Neural crest cell (in vitro differentiated cells): ENCODE results near the gene SPATS2L. TPM values are rescaled to one million over a fixed set of nuclear protein-coding genes. Genes with fewer than 3 reads are reported as not detected.

Experiments
- DNase-seq: peaks from one replicate; pipeline ENCODE4 v3.0.0; 2021; ENCODE audit warnings: low read depth, mixed read lengths, low spot score
- H3K27ac Mint-ChIP-seq: one replicate; pipeline ENCODE4 v1.8.0; 2021; ENCODE audit warnings: mild to moderate bottlenecking, mixed read lengths; ENCODE audit not compliant: unreplicated experiment
- H3K27me3 Mint-ChIP-seq: 2 replicates; pipeline ENCODE4 v1.8.0; 2021; ENCODE audit warnings: low read depth, mild to moderate bottlenecking, mixed read lengths
- H3K36me3 Mint-ChIP-seq: 2 replicates; pipeline ENCODE4 v1.8.0; 2021; ENCODE audit warnings: low read depth, mild to moderate bottlenecking, mixed read lengths
- H3K4me1 Mint-ChIP-seq: 2 replicates; pipeline ENCODE4 v1.8.0; 2021; ENCODE audit warnings: mixed read lengths
- H3K4me3 Mint-ChIP-seq: one replicate; pipeline ENCODE4 v1.8.0; 2021; ENCODE audit warnings: mild to moderate bottlenecking, mixed read lengths
- H3K9me3 Mint-ChIP-seq: 2 replicates; pipeline ENCODE4 v1.8.0; 2021; ENCODE audit warnings: mixed read lengths
- CTCF ChIP-seq: fragments of 200-600 bp; sonication (generic); conservative IDR thresholded peaks from 2 replicates; pipeline ENCODE4 v1.5.0; 2021; ENCODE audit warnings: antibody characterized with exemption, mild to moderate bottlenecking
- long read RNA-seq: library from polyadenylated mRNA; unstranded; transcript quantifications from one replicate; pipeline ENCODE4 v2.0.0, GENCODE V29; 2020
- total RNA-seq: library from RNA; stranded (reverse); gene quantifications from 2 replicates; pipeline ENCODE4 v1.2.1, GENCODE V29; 2021

SPATS2L gene
- 24.1 and 24.9 TPM in 2 replicates for total RNA-seq
- long read RNA-seq, partial matches to known transcripts, result 9 of 17 reads
- long read RNA-seq, other reads (novel, unspliced or antisense), result 1 of 17 reads

- H3K4me1 Mint-ChIP-seq, result peaks cover 43% of the 10 kb centered on the region
- DNase-seq, result peak; percentile 56
- no peaks in the 10 kb centered on the region for H3K36me3 Mint-ChIP-seq
- TF ChIP-seq CTCF, result no peak
- no peaks in the 10 kb centered on the region for H3K9me3 Mint-ChIP-seq
- peak within 1 kb of the TSS; percentile 94 for H3K4me3 Mint-ChIP-seq
- H3K27ac Mint-ChIP-seq, result peak within 1 kb of the TSS; percentile 97
- no peaks in the 10 kb centered on the region for H3K27me3 Mint-ChIP-seq
Observed at GRCh38 chr2:200306196-200306930, at the start of gene SPATS2L. Gene SPATS2L (plus strand): TSS chr2:200306693. CDS start chr2:200389245, 82,552 bp downstream.

- Mint-ChIP-seq H3K27me3 (no peaks in the 10 kb centered on the region), H3K36me3 (no peaks in the 10 kb centered on the region), H3K4me3 (no peak overlapping the region), H3K27ac (no peak overlapping the region), H3K4me1 (peaks cover 5% of the 10 kb centered on the region), H3K9me3 (peaks cover 4% of the 10 kb centered on the region)
- TF ChIP-seq CTCF, result no peak
- DNase-seq, result no peak
Observed at GRCh38 chr2:200257570-200257969, 48.9 kb upstream of the SPATS2L start.

- H3K27ac Mint-ChIP-seq, result no peak overlapping the region
- H3K4me3 Mint-ChIP-seq, result no peak overlapping the region
- no peaks in the 10 kb centered on the region for H3K36me3 Mint-ChIP-seq
- no peaks in the 10 kb centered on the region for H3K27me3 Mint-ChIP-seq
- peaks cover 4% of the 10 kb centered on the region for H3K9me3 Mint-ChIP-seq
- DNase-seq, result no peak
- H3K4me1 Mint-ChIP-seq, result peaks cover 5% of the 10 kb centered on the region
- TF ChIP-seq CTCF, result no peak
Observed at GRCh38 chr2:200258081-200258480, 48.4 kb upstream of the SPATS2L start.

GRCh38 chr2:200258881-200259576, 47.5 kb upstream of the SPATS2L start:
- DNase-seq, result no peak
- H3K27me3 Mint-ChIP-seq, result no peaks in the 10 kb centered on the region
- TF ChIP-seq CTCF, result no peak
- no peak overlapping the region for H3K4me3 Mint-ChIP-seq
- peaks cover 4% of the 10 kb centered on the region for H3K9me3 Mint-ChIP-seq
- H3K27ac Mint-ChIP-seq, result peak overlapping the region; percentile 69
- H3K4me1 Mint-ChIP-seq, result peaks cover 5% of the 10 kb centered on the region
- H3K36me3 Mint-ChIP-seq, result no peaks in the 10 kb centered on the region

GRCh38 chr2:200259577-200259957, 46.9 kb upstream of the SPATS2L start:
- no peak overlapping the region for H3K4me3 Mint-ChIP-seq
- H3K36me3 Mint-ChIP-seq, result no peaks in the 10 kb centered on the region
- DNase-seq, result no peak
- H3K27ac Mint-ChIP-seq, result no peak overlapping the region
- TF ChIP-seq CTCF, result no peak
- H3K27me3 Mint-ChIP-seq, result no peaks in the 10 kb centered on the region
- peaks cover 4% of the 10 kb centered on the region for H3K9me3 Mint-ChIP-seq
- H3K4me1 Mint-ChIP-seq, result peaks cover 5% of the 10 kb centered on the region
